HG02571 (cell line): ENCODE data around the gene SULT1B1.
"Not testable (repeated sequence)": the region's sequence is repeated elsewhere in the genome, so short reads cannot be mapped to it uniquely, and the experiment has no call there.

Experiments
- ATAC-seq: cut with Tn5 transposase; IDR thresholded peaks from one replicate; pipeline ENCODE4 v1.9.1; 2021; ENCODE audit warnings: mild to moderate bottlenecking, moderate library complexity; ENCODE audit not compliant: unreplicated experiment

The SULT1B1 gene

GRCh38 chr4:69760455-69760854 is at the start of gene SULT1B1:
SULT1B1 (minus strand) TSS chr4:69760620; CDS start chr4:69755217, 5,403 bp downstream.
- no peak for ATAC-seq

- ATAC-seq = no peak
Measured at GRCh38 chr4:69800599-69800998, 40.2 kb upstream of the SULT1B1 start.

GRCh38 chr4:69799337-69799736 is 38.9 kb upstream of the SULT1B1 start:
- no peak for ATAC-seq

GRCh38 chr4:69793732-69794131 is 33.3 kb upstream of the SULT1B1 start:
- ATAC-seq = no peak

- ATAC-seq = no peak
Measured at GRCh38 chr4:69787879-69788278, 27.5 kb upstream of the SULT1B1 start.

GRCh38 chr4:69786547-69786946 is 26.1 kb upstream of the SULT1B1 start:
- no peak for ATAC-seq

- no peak for ATAC-seq
Measured at GRCh38 chr4:69785211-69785831, 24.9 kb upstream of the SULT1B1 start.

- no peak for ATAC-seq
Measured at GRCh38 chr4:69782651-69783310, 22.4 kb upstream of the SULT1B1 start.

GRCh38 chr4:69781458-69782418 is 21.3 kb upstream of the SULT1B1 start:
- no peak for ATAC-seq

GRCh38 chr4:69780141-69780540 is 19.7 kb upstream of the SULT1B1 start:
- no peak for ATAC-seq

GRCh38 chr4:69776696-69777095 is 16.3 kb upstream of the SULT1B1 start:
- ATAC-seq = no peak

GRCh38 chr4:69775321-69775867 is 15.0 kb upstream of the SULT1B1 start:
- no peak for ATAC-seq

- no peak for ATAC-seq
Measured at GRCh38 chr4:69773484-69773883, 13.1 kb upstream of the SULT1B1 start.

- not testable (repeated sequence) for ATAC-seq
Measured at GRCh38 chr4:69768554-69768953, 8.1 kb upstream of the SULT1B1 start.

- no peak for ATAC-seq
Measured at GRCh38 chr4:69765751-69766150, 5.3 kb upstream of the SULT1B1 start.

- ATAC-seq = no peak
Measured at GRCh38 chr4:69764311-69764710, 3.9 kb upstream of the SULT1B1 start.

GRCh38 chr4:69763233-69763632 is 2.8 kb upstream of the SULT1B1 start:
- no peak for ATAC-seq

- no peak for ATAC-seq
Measured at GRCh38 chr4:69759189-69759604, 1.2 kb downstream of the SULT1B1 start.

- ATAC-seq = no peak
Measured at GRCh38 chr4:69757464-69757863, 3.0 kb downstream of the SULT1B1 start.

GRCh38 chr4:69754926-69755580 is 5.4 kb downstream of the SULT1B1 start:
- ATAC-seq = no peak

- no peak for ATAC-seq
Measured at GRCh38 chr4:69753686-69754085, 6.7 kb downstream of the SULT1B1 start.
